ENCODE data around the gene ARHGAP9.

The ARHGAP9 gene

DNA sequence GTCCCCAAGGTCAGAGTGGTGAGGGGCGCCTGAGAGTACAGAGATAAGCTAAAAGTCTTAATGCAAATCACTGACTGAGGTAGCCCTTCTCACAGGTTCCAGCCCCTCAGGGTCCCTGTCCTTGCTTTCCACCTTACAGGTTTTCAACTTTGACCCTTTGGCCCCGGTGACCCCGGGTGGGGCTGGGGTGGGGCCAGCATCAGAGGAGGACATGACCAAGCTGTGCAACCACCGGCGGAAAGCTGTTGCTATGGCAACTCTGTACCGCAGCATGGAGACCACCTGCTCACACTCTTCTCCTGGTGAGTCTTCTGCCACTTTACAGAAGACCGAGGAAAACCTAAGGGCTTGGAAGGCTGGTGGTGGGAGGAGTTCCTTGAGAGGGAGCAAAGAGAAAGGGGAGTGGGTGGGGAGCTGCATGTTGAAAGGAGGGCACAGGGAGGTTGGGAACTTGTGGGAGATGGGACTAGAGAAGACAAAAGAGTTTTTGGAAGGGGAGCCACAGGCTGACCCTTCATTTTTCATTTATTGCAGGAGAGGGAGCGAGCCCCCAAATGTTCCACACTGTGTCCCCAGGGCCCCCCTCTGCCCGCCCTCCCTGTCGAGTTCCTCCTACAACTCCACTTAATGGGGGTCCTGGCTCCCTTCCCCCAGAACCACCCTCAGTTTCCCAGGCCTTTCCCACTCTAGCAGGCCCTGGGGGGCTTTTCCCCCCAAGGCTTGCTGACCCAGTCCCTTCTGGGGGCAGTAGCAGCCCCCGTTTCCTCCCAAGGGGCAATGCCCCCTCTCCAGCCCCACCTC is 45.3 kb upstream of the ARHGAP9 start:
- no peak for DNase-seq (ENCODE audit: extremely low read depth, low read depth)
- no peak for TF ChIP-seq CTCF (IDR thresholded peaks at IDR 0.05; ENCODE audit: low read depth, low read length)

DNA sequence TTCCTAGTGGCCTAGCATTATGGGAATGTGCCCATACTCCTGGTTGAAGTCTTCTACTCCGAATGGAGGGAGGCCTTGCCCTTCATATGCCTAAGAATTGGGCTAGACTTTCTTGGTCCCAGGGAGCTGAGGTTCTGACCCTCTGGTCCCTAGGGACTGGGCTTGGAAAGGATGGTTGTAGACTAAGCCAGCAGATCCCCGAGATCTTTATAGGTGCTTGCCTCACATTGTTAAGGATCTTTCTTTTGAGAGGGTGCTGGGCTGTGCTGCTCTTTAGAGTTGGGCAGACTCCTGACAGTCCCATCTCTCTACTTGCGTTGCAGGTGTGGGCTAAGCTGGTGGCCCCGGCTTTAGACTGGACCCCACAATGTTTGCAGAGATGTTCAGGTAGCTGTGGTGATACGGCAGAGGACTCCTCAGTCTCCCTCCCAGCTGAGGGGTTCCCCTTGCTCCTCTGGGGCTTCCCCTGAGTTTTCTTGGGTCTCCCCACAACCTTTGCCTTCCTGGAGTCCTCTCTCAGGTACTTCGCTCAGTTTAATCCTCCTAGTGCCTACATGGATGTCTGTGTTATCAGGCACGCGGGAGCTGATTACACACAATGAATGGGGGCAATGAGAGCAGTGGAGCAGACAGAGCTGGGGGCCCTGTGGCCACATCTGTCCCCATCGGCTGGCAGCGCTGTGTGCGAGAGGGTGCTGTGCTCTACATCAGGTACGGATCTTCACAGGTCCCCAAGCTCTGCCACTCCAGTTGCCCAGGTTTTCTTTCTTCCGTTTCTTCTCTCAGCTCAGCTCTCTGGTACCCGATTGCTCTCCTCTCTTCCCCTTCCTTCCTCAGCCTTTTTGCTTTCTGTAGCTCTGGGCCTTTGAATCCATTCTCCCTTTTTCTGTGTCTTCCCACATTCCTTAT is 44.3 kb upstream of the ARHGAP9 start:
- no peak for DNase-seq (ENCODE audit: extremely low read depth, low read depth)
- TF ChIP-seq CTCF (IDR thresholded peaks at IDR 0.05; ENCODE audit: low read depth, low read length) = no peak

DNA sequence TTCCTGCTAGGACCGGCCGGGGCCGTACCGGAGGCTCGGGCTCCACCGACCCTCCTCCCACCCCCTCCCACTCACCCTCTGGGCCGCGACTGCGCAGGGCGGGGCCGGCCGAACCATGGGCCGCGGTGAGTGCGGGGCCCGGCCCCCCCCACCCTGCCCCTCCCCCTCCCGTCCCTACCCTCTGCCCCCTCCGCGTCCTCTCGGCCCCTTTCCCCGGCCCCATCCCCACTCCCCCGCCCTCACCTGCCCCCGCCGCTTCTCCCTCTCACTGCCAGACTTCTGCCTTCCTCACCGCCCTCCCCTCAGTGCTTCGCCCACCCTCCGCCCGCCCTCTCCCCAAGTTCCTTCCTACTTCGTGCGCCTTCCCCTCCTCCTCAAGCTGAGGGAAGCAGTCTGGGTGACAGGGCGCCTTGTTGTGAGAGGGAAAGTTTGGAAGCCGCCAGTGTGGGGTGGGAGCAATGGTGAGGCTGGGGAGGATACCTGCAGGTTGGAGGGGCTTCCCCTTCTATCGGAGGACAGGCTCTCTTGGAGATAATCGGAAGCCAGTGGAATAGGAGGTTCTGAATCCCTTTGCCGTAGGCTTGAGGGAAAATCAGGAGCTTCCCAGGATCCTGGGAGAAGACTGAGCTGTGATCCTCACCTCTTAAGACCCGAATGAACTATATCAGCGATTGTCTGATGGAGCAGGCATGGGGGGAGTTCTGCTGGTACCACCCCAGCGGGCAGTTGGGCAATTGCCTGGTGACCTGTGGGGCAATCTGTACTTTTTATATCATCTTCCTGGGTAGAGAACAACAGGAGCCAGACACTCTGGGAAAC is 43.4 kb upstream of the ARHGAP9 start:
- DNase-seq (ENCODE audit: extremely low read depth, low read depth) = no peak
- TF ChIP-seq CTCF (IDR thresholded peaks at IDR 0.05; ENCODE audit: low read depth, low read length) = no peak

DNA sequence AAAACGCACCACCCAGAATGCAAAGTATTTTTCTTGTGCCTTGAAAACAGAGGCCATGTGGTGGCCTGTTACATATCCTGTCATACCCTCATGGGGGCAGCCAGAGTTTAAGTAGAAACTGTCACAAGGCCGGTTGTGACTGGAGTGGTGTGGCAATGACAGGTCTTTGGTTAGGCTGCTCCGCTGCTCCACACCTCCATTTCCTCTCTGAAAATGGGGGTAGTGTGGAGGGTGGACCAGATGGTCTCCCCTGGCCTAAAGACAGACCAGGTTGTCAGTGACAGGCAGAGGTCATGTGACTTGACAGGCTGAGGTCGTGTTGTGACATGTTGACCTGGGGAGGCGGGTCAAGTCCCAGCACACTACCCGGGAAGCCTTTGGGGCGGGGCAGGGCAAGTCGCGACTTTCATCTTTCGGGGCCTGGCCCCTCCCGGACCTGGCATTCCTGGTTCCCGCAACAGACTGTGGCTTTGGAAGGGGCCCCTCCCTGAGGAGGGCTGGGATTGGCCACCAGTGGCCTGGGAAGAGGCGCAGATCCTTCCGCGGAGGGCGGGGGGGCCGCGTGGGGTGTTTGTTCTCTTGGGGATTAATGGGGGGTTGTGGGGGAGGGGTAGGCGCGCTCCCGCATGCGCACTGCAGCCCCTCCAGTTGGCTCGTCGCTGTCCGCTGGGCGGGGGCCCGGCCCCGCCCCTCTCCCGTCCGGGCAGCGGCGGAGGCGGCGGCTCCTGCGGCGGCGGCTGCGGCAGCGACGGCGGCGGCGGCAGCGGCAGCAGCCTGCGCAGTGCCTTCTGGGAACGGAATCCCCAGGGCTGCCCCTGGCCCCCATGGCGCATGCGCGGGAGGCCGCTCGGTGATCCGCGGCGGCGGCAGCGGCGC is 42.6 kb upstream of the ARHGAP9 start, which contains the start of gene MBD6:
MBD6 (plus strand) TSS at position 814 of the 876 bp plus-strand sequence. CDS start 1,480 bp downstream, outside the sequence.
- TF ChIP-seq CTCF (IDR thresholded peaks at IDR 0.05; ENCODE audit: low read depth, low read length) = no peak
- DNase-seq (ENCODE audit: extremely low read depth, low read depth) = peak; percentile 93

GRCh38 chr12:57521525-57522010 is 41.9 kb upstream of the ARHGAP9 start:
- DNase-seq (ENCODE audit: extremely low read depth, low read depth) = no peak
- no peak for TF ChIP-seq CTCF (IDR thresholded peaks at IDR 0.05; ENCODE audit: low read depth, low read length)

All from AG09319 (cell line).